Measurements from ENCODE around the gene NT5C1B.

Gene NT5C1B

GRCh38 chr2:18602298-18602697, 12.9 kb upstream of the NT5C1B start:
- TF ChIP-seq CTCF (IDR thresholded peaks at IDR 0.05; ENCODE audit: low read length, missing control alignments), result no peak

GRCh38 chr2:18600255-18600613, 10.9 kb upstream of the NT5C1B start:
- no peak for TF ChIP-seq CTCF (IDR thresholded peaks at IDR 0.05; ENCODE audit: low read length, missing control alignments)
- no peak overlapping the region for H3K4me3 ChIP-seq (replicated peaks; ENCODE audit: low read depth, low read length)
- no peak for DNase-seq (ENCODE audit: low read depth)

More at GRCh38 chr2:18602298-18602697, 12.9 kb upstream of the NT5C1B start:
- DNase-seq (ENCODE audit: low read depth), result no peak
- H3K4me3 ChIP-seq (replicated peaks; ENCODE audit: low read depth, low read length), result no peak overlapping the region

GRCh38 chr2:18599509-18600254, 10.3 kb upstream of the NT5C1B start:
- no peak for TF ChIP-seq CTCF (IDR thresholded peaks at IDR 0.05; ENCODE audit: low read length, missing control alignments)
- H3K4me3 ChIP-seq (replicated peaks; ENCODE audit: low read depth, low read length), result no peak overlapping the region
- peak; percentile 51 for DNase-seq (ENCODE audit: low read depth)

DNA sequence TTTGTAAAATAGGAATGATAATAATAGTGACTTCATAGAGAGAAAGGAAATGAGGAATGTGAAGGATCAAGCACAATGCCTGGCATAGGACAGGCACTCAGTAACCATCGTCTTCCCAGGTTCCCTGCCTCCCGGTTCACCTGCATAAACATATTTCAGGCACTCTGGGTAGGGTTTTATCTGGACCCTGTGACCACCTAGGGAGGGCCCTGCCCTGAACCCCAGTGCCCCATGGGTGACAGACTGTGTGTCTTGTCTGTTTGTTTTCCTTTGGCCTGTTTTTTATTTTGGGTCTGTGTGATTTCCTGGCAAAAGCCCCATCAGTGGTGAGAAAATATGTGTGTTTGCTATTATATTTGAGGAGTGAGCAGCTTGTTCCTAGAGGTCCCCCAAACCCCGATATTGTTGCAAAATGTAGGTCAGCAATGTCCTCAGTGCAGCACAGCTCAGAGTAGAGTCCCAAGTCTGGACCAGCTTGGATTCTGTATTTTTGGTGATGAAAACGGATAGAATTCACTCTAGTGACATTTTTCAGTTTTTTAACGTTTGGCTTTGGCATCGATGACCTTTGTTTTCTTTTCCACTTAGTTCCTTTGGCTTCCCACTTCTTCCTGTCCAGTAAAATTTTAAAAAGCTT, 9.6 kb upstream of the NT5C1B start:
- no peak overlapping the region for H3K4me3 ChIP-seq (replicated peaks; ENCODE audit: low read depth, low read length)
- no peak for DNase-seq (ENCODE audit: low read depth)
- TF ChIP-seq CTCF (IDR thresholded peaks at IDR 0.05; ENCODE audit: low read length, missing control alignments), result no peak

- H3K4me3 ChIP-seq (replicated peaks; ENCODE audit: low read depth, low read length), result no peak overlapping the region
- DNase-seq (ENCODE audit: low read depth), result no peak
- TF ChIP-seq CTCF (IDR thresholded peaks at IDR 0.05; ENCODE audit: low read length, missing control alignments), result no peak
These were observed 8.2 kb upstream of the NT5C1B start for GRCh38 chr2:18597618-18598017.

DNA sequence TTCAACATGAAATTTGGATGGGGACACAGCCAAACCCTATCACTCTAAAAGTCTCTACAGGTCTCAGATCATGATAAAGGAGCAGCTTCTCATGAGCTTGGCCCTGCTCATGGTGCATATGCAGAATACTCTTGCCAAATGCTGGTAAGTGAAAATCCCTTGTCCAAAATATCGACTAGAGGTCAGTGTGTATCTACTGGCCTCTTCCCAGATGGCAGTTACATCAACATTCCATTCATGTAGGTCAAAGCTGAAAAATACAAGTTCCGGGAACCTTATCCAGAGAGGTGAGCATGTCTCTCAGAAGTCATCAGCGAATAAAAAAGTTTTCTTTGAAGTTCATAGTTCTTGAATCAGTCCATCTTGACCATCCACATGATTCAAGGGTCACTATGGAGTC, 7.6 kb upstream of the NT5C1B start:
- DNase-seq (ENCODE audit: low read depth), result no peak
- no peak overlapping the region for H3K4me3 ChIP-seq (replicated peaks; ENCODE audit: low read depth, low read length)
- no peak for TF ChIP-seq CTCF (IDR thresholded peaks at IDR 0.05; ENCODE audit: low read length, missing control alignments)

GRCh38 chr2:18593496-18593895, 4.1 kb upstream of the NT5C1B start:
- no peak for DNase-seq (ENCODE audit: low read depth)
- H3K4me3 ChIP-seq (replicated peaks; ENCODE audit: low read depth, low read length), result no peak overlapping the region
- TF ChIP-seq CTCF (IDR thresholded peaks at IDR 0.05; ENCODE audit: low read length, missing control alignments), result no peak
